Measurements from ENCODE around the gene WDR62.
"Not testable (repeated sequence)": the region's sequence is repeated elsewhere in the genome, so short reads cannot be mapped to it uniquely, and the experiment has no call there.

WDR62 gene

GRCh38 chr19:36032251-36033104, 22.2 kb upstream of the WDR62 start, which contains the start of gene CLIP3:
CLIP3 (minus strand) TSS chr19:36032873; CDS start chr19:36032357, 516 bp downstream.
- DNase-seq (ENCODE audit: extremely low spot score, insufficient read length, low read depth) (peak; percentile 42), FAIRE-seq (no peak)

- FAIRE-seq = no peak
- DNase-seq (ENCODE audit: extremely low spot score, insufficient read length, low read depth) = no peak
Observed at GRCh38 chr19:36040495-36040894, 14.2 kb upstream of the WDR62 start.

DNA sequence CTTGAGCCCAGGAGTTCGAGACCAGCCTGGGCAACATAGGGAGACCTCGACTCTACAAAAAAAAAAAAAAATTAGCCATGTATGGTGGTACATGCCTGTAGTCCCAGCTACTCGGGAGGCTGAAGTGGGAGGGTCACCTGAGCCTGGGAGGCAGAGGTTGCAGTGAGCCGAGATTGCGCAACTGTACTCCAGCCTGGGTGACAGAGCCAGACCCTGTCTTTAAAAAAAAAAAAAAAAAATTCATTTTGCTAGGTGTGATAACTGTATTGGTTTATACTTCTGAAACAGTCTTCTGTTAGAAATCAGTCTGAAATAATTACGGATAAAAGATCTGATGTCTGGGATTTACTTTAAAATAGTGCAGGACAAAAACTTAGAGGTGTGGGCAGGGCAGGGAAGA, 13.6 kb upstream of the WDR62 start:
- FAIRE-seq; DNase-seq (ENCODE audit: extremely low spot score, insufficient read length, low read depth): not testable (repeated sequence)

DNA sequence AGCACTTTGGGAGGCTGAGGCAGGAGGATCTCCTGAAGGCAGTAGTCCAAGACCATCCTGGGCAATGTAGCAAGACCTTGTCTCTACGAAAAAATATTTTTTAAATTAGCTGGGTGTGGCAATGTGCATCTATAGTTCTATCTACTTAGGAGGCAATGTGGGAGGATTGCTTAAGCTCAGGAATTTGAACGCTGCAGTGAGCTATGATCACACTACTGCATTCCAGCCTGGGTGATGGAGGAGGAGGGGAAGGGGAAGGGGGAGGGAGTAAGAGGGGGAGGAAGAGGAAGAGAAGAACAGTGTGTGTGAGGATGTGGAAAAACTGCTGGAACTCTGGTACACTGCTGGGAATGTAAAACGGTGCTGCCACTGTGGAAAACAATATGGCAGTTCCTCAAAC, 12.9 kb upstream of the WDR62 start:
- DNase-seq (ENCODE audit: extremely low spot score, insufficient read length, low read depth) (no peak), FAIRE-seq (no peak)

- FAIRE-seq = no peak
- no peak for DNase-seq (ENCODE audit: extremely low spot score, insufficient read length, low read depth)
Observed at GRCh38 chr19:36043952-36044351, 10.7 kb upstream of the WDR62 start.

GRCh38 chr19:36046443-36047050, 8.2 kb upstream of the WDR62 start:
- no peak for FAIRE-seq
- DNase-seq (ENCODE audit: extremely low spot score, insufficient read length, low read depth) = no peak

GRCh38 chr19:36047835-36048234, 6.9 kb upstream of the WDR62 start:
- DNase-seq (ENCODE audit: extremely low spot score, insufficient read length, low read depth) (no peak), FAIRE-seq (no peak)

GRCh38 chr19:36049080-36049698, 5.5 kb upstream of the WDR62 start:
- DNase-seq (ENCODE audit: extremely low spot score, insufficient read length, low read depth) (no peak), FAIRE-seq (no peak)

GRCh38 chr19:36051236-36051635, 3.5 kb upstream of the WDR62 start:
- FAIRE-seq (no peak), DNase-seq (ENCODE audit: extremely low spot score, insufficient read length, low read depth) (no peak)

- DNase-seq (ENCODE audit: extremely low spot score, insufficient read length, low read depth) = no peak
Observed at GRCh38 chr19:36051637-36052036, 3.1 kb upstream of the WDR62 start.

GRCh38 chr19:36054119-36054732, 471 bp upstream of the WDR62 start, which contains the start of gene THAP8:
THAP8 (minus strand) TSS chr19:36054285; CDS start chr19:36054217, 68 bp downstream.
- FAIRE-seq = peak; percentile 98
- DNase-seq (ENCODE audit: extremely low spot score, insufficient read length, low read depth) = peak; percentile 98

More at GRCh38 chr19:36051637-36052036, 3.1 kb upstream of the WDR62 start:
- no peak for FAIRE-seq

DNA sequence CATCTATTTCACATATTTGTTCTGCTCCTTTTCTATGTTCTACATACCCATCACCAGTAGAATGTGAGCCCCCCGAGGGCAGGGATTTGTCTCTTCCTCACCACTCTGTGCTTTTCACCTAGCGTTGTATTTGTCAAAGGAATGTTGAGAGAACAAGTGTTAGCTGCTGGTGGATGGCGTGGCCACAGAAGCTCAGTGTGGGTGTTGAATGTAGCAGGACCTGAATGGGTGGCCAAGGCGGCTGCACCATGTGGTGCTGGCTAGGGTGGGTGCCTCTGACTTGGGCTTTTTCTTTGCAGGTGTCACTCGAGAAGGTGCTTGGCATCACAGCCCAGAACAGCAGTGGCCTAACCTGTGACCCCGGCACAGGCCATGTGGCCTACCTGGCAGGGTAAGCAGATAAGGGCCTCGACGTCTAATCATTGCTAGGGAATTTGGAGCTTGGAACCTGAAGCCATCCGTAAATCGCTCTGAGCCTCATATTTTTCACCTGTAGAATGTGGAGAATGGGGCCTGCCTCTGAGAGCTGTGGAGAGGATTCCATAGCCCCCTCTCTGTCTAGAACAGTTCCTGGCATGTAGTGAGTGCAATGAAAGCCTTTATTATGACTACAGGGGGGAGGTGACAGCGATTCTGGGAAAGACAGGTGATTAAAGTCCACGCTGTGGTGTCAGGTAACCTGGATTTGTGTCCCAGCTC, 3.9 kb downstream of the WDR62 start:
- DNase-seq (ENCODE audit: extremely low spot score, insufficient read length, low read depth) (no peak), FAIRE-seq (no peak)

- no peak for FAIRE-seq
- no peak for DNase-seq (ENCODE audit: extremely low spot score, insufficient read length, low read depth)
Observed at GRCh38 chr19:36059180-36059910, 4.6 kb downstream of the WDR62 start.

DNA sequence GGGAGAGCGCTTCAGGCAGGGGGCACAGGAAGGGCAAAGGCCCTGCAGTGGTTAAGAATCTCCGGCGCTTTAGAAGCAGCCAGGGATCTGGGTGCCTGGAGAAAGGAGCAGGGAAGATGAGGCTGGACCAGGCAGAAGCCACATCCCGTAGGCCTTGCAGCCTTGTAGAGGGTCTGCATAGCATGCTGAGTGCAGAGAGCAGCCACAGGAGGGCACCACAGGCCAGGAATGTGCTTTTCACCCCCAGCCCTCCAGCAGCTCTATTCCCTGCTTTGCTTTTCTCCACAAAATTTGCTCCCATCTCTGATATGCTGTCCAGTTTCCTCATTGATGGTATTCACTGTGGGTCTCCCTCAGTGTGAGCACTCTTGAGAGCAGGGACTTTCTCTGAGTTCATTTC, 5.7 kb downstream of the WDR62 start:
- DNase-seq (ENCODE audit: extremely low spot score, insufficient read length, low read depth) (no peak), FAIRE-seq (no peak)

DNA sequence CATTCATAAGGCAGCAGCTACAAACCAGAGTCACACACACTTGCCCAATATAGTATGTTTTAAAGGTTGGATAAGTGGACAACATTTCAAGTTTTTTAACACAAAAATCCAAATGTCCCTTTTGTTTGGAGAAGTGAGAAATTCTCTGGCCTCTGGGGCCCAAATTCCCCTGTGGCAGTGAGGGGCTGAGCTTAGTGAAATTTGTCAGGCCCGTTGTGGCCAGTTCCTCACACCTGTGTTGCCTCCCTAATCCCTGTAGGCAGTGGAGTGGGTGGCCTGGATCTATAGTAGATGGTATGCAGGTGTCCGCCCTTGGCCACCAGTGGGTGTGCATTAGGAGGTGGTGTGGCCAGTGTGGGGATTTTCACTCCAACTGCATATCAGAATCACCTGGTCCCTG, 6.7 kb downstream of the WDR62 start:
- FAIRE-seq = no peak
- no peak for DNase-seq (ENCODE audit: extremely low spot score, insufficient read length, low read depth)

DNA sequence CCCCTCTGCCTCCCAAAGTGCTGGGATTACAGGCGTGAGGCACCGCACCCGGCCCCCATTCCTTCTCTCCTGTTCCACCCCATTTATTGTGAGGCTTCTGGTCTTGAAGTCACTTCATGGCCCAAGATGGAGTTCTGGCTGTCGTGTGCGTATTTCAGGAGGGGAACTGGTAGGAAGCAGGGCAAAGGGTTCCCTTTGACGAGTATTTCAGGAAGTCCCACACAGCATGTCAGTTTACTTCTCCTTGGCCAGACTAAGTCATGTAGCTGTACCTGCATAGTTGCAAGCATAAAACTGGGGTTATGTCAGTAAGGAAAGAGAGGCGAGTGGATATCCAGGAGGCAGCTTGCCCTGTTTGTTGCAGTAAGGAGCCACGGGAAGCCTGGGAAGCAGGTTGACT, 10.1 kb downstream of the WDR62 start:
- no peak for FAIRE-seq
- no peak for DNase-seq (ENCODE audit: extremely low spot score, insufficient read length, low read depth)

DNA sequence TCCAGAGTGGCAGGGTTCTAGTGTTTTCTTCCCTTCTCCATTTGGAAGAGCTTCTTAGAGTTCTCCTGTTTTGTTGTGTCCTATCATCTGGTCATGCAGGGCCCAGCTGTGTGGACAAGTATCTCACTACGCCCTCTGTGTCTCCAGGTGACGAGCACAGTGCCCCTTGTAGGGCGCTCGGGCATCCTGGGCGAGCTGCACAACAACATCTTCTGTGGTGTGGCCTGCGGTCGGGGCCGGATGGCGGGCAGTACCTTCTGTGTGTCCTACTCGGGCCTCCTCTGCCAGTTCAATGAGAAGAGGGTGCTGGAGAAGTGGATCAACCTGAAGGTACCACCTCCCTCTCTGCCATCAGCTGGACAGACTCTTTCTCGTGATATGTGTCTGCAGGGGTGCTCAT, 13.0 kb downstream of the WDR62 start:
- DNase-seq (ENCODE audit: extremely low spot score, insufficient read length, low read depth) (no peak), FAIRE-seq (no peak)

DNA sequence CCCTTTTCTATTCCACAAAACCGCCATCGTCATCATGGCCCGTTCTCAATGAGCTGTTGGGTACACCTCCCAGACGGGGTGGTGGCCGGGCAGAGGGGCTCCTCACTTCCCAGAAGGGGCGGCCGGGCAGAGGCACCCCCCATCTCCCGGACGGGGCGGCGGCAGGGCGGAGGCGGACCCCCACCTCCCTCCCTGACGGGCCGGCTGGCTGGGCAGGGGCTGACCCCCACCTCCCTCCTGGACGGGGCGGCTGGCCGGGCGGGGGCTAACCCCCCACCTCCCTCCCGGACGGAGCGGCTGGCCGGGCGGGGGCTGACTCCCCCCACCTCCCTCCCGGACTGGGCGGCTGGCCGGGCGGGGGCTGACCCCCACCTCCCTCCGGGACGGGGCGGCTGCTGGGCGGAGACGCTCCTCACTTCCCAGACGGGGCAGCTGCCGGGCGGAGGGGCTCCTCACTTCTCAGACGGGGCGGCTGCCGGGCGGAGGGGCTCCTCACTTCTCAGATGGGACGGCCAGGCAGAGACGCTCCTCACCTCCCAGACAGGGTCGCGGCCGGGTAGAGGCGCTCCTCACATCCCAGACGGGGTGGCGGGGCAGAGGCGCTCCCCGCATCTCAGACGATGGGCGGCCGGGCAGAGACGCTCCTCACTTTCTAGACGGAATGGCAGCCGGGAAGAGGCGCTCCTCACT, 14.3 kb downstream of the WDR62 start:
- FAIRE-seq; DNase-seq (ENCODE audit: extremely low spot score, insufficient read length, low read depth): not testable (repeated sequence)

DNA sequence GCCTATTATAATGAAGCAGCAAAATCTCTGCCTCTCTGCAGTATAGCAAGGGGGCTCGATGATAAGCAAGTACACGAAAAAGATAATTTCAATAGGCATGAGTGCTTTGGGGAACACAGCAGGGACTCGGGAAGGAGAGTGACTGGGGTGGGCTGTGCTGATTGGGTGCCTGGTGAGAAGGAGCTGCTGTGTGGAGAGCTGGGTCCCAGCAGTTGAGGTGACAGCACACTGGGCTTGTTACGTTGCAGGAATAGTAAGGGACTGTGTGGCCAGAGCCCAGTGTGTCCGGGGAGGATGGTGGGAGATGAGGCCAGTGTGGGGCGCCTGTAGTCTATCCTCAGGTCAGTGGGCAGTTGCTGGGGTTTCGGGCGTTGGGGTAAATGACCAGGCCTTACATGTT, 17.4 kb downstream of the WDR62 start:
- DNase-seq (ENCODE audit: extremely low spot score, insufficient read length, low read depth) (no peak), FAIRE-seq (no peak)
